ENCODE results near the gene RFTN1. TPM values are rescaled to one million over a fixed set of nuclear protein-coding genes. Genes with fewer than 3 reads are reported as not detected.
A peak's percentile ranks its signal among the peaks of the same experiment; 100 is the strongest.

The RFTN1 gene
- total and polyA plus RNA-seq, 4 donors = 4.4 to 20.4 (median 11.9) TPM

GRCh38 chr3:16290007-16290826 lies 223.3 kb downstream of the RFTN1 start:
- TF ChIP-seq RXRA (IDR thresholded peaks at IDR 0.05) = peak in 1 of 2 donors; percentile 45
- TF ChIP-seq TAF1 (conservative IDR thresholded peaks at IDR 0.05) = no peak
- TF ChIP-seq MAX (IDR thresholded peaks at IDR 0.05) = no peak
- TF ChIP-seq CTCF (IDR thresholded peaks at IDR 0.05; ENCODE audit: low read depth, low read length, missing input control) = peak; percentile 77
- no peak for TF ChIP-seq NR2F2 (IDR thresholded peaks at IDR 0.05)
- TF ChIP-seq RAD21 (IDR thresholded peaks at IDR 0.05) = peak; percentile 96
- no peak for TF ChIP-seq FOXA1 (IDR thresholded peaks at IDR 0.05)
- H3K27me3 ChIP-seq (ENCODE audit: control insufficient read depth in 4 of 4, insufficient read depth in 4 of 4, low read length in 3 of 4) = no peaks in the 10 kb centered on the region
- peak overlapping the region in 1 of 2 donors; percentile 19 for H3K27ac ChIP-seq (ENCODE audit: low read depth in 1 of 2, low read length in 2 of 2)
- H3K36me3 ChIP-seq (ENCODE audit: control insufficient read depth in 4 of 4, insufficient read depth in 3 of 4, low read depth in 1 of 4, low read length in 3 of 4) = peaks cover 2 to 14% (median 9%) of the 10 kb centered on the region in 4 donors
- peaks cover 0 to 6% (median 3%) of the 10 kb centered on the region in 4 donors for H3K4me1 ChIP-seq (ENCODE audit: control insufficient read depth in 4 of 4, insufficient read depth in 4 of 4, low read length in 3 of 4)
- DNase-seq (ENCODE audit: low spot score) = no peak
- H3K9me3 ChIP-seq (ENCODE audit: control insufficient read depth in 4 of 4, low read length in 3 of 4) = no peaks in the 10 kb centered on the region
- H3K9ac ChIP-seq (ENCODE audit: low read depth in 1 of 2, low read length in 2 of 2) = peak overlapping the region; percentile 33 to 47
- WGBS = 60% methylated on average over 3 of the region's 3 CpGs
- no peak overlapping the region for H3K4me3 ChIP-seq (ENCODE audit: low read depth in 1 of 3, low read length in 3 of 3)

GRCh38 chr3:16289144-16289889 lies 224.2 kb downstream of the RFTN1 start:
- Histone ChIP-seq H3K36me3 (ENCODE audit: control insufficient read depth in 4 of 4, insufficient read depth in 3 of 4, low read depth in 1 of 4, low read length in 3 of 4) (peaks cover 2 to 15% (median 9%) of the 10 kb centered on the region in 4 donors), H3K4me1 (ENCODE audit: control insufficient read depth in 4 of 4, insufficient read depth in 4 of 4, low read length in 3 of 4) (peaks cover 0 to 6% (median 3%) of the 10 kb centered on the region in 4 donors), H3K4me3 (ENCODE audit: low read depth in 1 of 3, low read length in 3 of 3) (no peak overlapping the region), H3K9me3 (ENCODE audit: control insufficient read depth in 4 of 4, low read length in 3 of 4) (no peaks in the 10 kb centered on the region), H3K27ac (ENCODE audit: low read depth in 1 of 2, low read length in 2 of 2) (no peak overlapping the region), H3K9ac (ENCODE audit: low read depth in 1 of 2, low read length in 2 of 2) (no peak overlapping the region), H3K27me3 (ENCODE audit: control insufficient read depth in 4 of 4, insufficient read depth in 4 of 4, low read length in 3 of 4) (no peaks in the 10 kb centered on the region)
- TF ChIP-seq HNF4A (conservative IDR thresholded peaks at IDR 0.05) = no peak
- TF ChIP-seq HNF4G (IDR thresholded peaks at IDR 0.05) = no peak
- TF ChIP-seq SP1 (IDR thresholded peaks at IDR 0.05) = no peak
- WGBS = 91% methylated on average over 2 of the region's 2 CpGs
- DNase-seq (ENCODE audit: low spot score) = no peak

GRCh38 chr3:16288664-16289063 lies 224.8 kb downstream of the RFTN1 start:
- H3K27ac ChIP-seq (ENCODE audit: low read depth in 1 of 2, low read length in 2 of 2) = no peak overlapping the region
- peaks cover 2 to 21% (median 9%) of the 10 kb centered on the region in 4 donors for H3K36me3 ChIP-seq (ENCODE audit: control insufficient read depth in 4 of 4, insufficient read depth in 3 of 4, low read depth in 1 of 4, low read length in 3 of 4)
- whole genome bisulfite sequencing = 90% methylated on average over 1 of the region's 1 CpG
- peaks cover 0 to 6% (median 3%) of the 10 kb centered on the region in 4 donors for H3K4me1 ChIP-seq (ENCODE audit: control insufficient read depth in 4 of 4, insufficient read depth in 4 of 4, low read length in 3 of 4)
- H3K9ac ChIP-seq (ENCODE audit: low read depth in 1 of 2, low read length in 2 of 2) = no peak overlapping the region
- H3K27me3 ChIP-seq (ENCODE audit: control insufficient read depth in 4 of 4, insufficient read depth in 4 of 4, low read length in 3 of 4) = no peaks in the 10 kb centered on the region
- no peaks in the 10 kb centered on the region for H3K9me3 ChIP-seq (ENCODE audit: control insufficient read depth in 4 of 4, low read length in 3 of 4)
- no peak overlapping the region for H3K4me3 ChIP-seq (ENCODE audit: low read depth in 1 of 3, low read length in 3 of 3)
- DNase-seq (ENCODE audit: low spot score) = no peak
- no peak for TF ChIP-seq JUND (IDR thresholded peaks at IDR 0.05)
- TF ChIP-seq CTCF (IDR thresholded peaks at IDR 0.05; ENCODE audit: low read depth, low read length, missing input control) = no peak
- TF ChIP-seq GABPA (IDR thresholded peaks at IDR 0.05 in 1 of 2, conservative IDR thresholded peaks at IDR 0.05 in 1 of 2) = no peak
- TF ChIP-seq SP1 (IDR thresholded peaks at IDR 0.05) = no peak
- TF ChIP-seq HNF4G (IDR thresholded peaks at IDR 0.05) = no peak
- no peak for TF ChIP-seq ZBTB33 (IDR thresholded peaks at IDR 0.05)
- TF ChIP-seq FOXA2 (IDR thresholded peaks at IDR 0.05) = no peak
- no peak for TF ChIP-seq FOXA1 (IDR thresholded peaks at IDR 0.05)
- no peak for TF ChIP-seq HNF4A (conservative IDR thresholded peaks at IDR 0.05)
- no peak for TF ChIP-seq REST (IDR thresholded peaks at IDR 0.05)
- TF ChIP-seq TAF1 (conservative IDR thresholded peaks at IDR 0.05) = no peak
- TF ChIP-seq RXRA (IDR thresholded peaks at IDR 0.05) = no peak

All from liver (tissue), 9 donors.